Esophagus muscularis mucosa (tissue), 4 donors: ENCODE data around the gene PAX5. TPM values are rescaled to one million over a fixed set of nuclear protein-coding genes. Genes with fewer than 3 reads are reported as not detected.

Source experiments
- DNase-seq: peaks from one replicate; pipeline ENCODE4 v3.0.0-alpha.2; 2017; ENCODE audit errors: extremely low spot score
- H3K27ac ChIP-seq, 4 donors: fragments of 200-600 bp; sonication (generic); replicated peaks in 1 of 4; 1 replicate in 3 of 4; 2 replicates in 1 of 4; pipeline ENCODE4 v1.5.1; 2016 to 2019; ENCODE audit warnings: mild to moderate bottlenecking in 1 of 4
- H3K27me3 ChIP-seq, 4 donors: fragments of 200-600 bp; sonication (generic); one replicate each; pipeline versions ENCODE4 v1.5.1 to v1.6.0; 2016 to 2019
- H3K36me3 ChIP-seq, 4 donors: fragments of 200-600 bp; sonication (generic); one replicate each; pipeline ENCODE4 v1.5.1; 2016 to 2019
- H3K4me1 ChIP-seq, 4 donors: fragments of 200-600 bp; sonication (generic); one replicate each; pipeline ENCODE4 v1.5.1; 2016 to 2019
- H3K4me3 ChIP-seq, 4 donors: fragments of 200-600 bp; sonication (generic); 1 replicate in 2 of 4; 2 replicates in 2 of 4; pipeline ENCODE4 v1.5.1; 2016 to 2019; ENCODE audit warnings: mild to moderate bottlenecking in 4 of 4, moderate library complexity in 1 of 4
- H3K9me3 ChIP-seq, 4 donors: fragments of 200-600 bp; sonication (generic); 1 replicate in 3 of 4; 2 replicates in 1 of 4; pipeline ENCODE4 v1.5.1; 2016 to 2019
- EP300 ChIP-seq: sonication (generic); formaldehyde crosslinking; IDR thresholded peaks from one replicate; pipeline ENCODE4 v1.6.1; 2017; ENCODE audit warnings: antibody characterized with exemption
- POLR2A ChIP-seq: fragments of 450-650 bp; IDR thresholded peaks from one replicate; pipeline ENCODE4 v1.6.1; 2017; ENCODE audit warnings: antibody characterized with exemption, moderate library complexity, mild to moderate bottlenecking, low read depth
- POLR2AphosphoS5 ChIP-seq, 2 donors: sonication (generic); formaldehyde crosslinking; IDR thresholded peaks; one replicate each; pipeline ENCODE4 v1.6.1; 2017; ENCODE audit warnings: antibody characterized with exemption in 2 of 2
- WGBS: methylation state at CpG from one replicate; pipeline ENCODE4 v1.1.5; 2018; 5-methylcytosine and 5-hydroxymethylcytosine counted together
- intact Hi-C: fragments of 100-400 bp; cut with DNase I; formaldehyde crosslinking; loops from one replicate; pipeline ENCODE4 v1.15.1; 2023
- total RNA-seq, 4 donors: library from RNA; depleted of rRNA; stranded (reverse); fragments of >200 nt; gene quantifications; one replicate each; pipeline versions ENCODE4 v1.1.0 to v1.2.1, GENCODE V29; 2016
- TF ChIP-seq, protein P1 (sequence below), 3 experiments: fragments of 200-600 bp in 2 of 3; fragments of 450-650 bp in 1 of 3; sonication (generic) in 2 of 3; IDR thresholded peaks; one replicate each; pipeline ENCODE4 v1.5.1; 2017 to 2019; ENCODE audit warnings: antibody characterized with exemption in 3 of 3, mild to moderate bottlenecking in 2 of 3, moderate library complexity in 1 of 3

The PAX5 gene
- total RNA-seq, 4 donors from 2014 or later = 0.17 TPM; not detected in 3

DNA sequence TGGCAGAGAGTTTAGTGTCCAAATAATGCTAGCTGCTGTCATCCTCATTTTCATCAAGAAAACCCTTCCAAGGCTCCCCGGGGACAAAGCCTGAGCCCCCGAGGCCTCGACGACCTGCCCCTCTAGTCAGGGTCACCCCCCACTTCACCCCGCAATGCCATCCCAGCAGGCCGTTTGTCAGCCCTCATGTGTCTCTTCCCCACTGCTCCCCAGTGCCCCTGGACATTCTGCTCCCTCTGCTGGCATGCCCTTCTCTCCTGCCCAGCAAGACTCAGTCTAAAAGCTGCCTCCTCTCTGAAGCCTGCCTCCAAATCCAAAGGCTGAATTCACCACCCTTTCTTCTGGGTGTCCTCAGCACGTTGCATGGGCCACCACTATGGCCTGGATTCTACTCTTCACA is 59.3 kb downstream of the PAX5 start:
- Histone ChIP-seq H3K27me3 (peaks cover 0 to 44% (median 3%) of the 10 kb centered on the region in 4 donors), H3K36me3 (no peaks in the 10 kb centered on the region), H3K9me3 (no peaks in the 10 kb centered on the region), H3K4me3 (no peak overlapping the region), H3K27ac (no peak overlapping the region), H3K4me1 (no peaks in the 10 kb centered on the region)
- no peak for DNase-seq
- intact Hi-C loops = no loop called here
- 51% methylated on average over 7 of the region's 7 CpGs for WGBS
- TF ChIP-seq, protein P1, sequence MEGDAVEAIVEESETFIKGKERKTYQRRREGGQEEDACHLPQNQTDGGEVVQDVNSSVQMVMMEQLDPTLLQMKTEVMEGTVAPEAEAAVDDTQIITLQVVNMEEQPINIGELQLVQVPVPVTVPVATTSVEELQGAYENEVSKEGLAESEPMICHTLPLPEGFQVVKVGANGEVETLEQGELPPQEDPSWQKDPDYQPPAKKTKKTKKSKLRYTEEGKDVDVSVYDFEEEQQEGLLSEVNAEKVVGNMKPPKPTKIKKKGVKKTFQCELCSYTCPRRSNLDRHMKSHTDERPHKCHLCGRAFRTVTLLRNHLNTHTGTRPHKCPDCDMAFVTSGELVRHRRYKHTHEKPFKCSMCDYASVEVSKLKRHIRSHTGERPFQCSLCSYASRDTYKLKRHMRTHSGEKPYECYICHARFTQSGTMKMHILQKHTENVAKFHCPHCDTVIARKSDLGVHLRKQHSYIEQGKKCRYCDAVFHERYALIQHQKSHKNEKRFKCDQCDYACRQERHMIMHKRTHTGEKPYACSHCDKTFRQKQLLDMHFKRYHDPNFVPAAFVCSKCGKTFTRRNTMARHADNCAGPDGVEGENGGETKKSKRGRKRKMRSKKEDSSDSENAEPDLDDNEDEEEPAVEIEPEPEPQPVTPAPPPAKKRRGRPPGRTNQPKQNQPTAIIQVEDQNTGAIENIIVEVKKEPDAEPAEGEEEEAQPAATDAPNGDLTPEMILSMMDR (IDR thresholded peaks at IDR 0.05) = no peak
- TF ChIP-seq POLR2AphosphoS5 (IDR thresholded peaks at IDR 0.05) = no peak
- TF ChIP-seq POLR2A = no peak
- TF ChIP-seq EP300 = no peak

DNA sequence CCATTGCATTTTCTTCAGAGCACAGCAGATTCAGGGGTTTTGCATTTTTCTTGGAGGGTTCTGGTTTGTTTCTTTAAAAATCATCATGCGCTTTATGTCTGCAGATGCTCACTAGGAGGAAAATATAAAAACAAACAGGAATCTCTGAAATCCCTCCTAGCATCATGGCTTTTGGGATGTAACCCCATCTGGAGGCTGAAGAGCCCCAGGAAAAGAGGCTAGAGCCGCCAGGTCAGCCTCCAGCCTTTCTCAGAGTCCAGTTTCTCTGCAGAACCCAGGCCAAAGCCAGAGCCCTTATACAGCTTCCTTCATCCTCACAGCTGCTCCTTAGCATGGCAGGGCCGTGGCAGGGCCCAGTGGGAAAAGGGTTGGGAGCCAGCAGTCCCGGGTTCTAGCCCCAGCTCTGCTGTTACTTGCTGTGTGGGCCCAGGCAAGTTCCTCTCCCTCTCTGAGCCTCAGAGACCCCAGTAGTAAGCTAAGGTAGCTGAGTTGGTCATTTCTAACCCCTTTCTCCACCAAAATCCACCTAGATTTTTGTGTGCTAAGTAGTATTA is 62.1 kb downstream of the PAX5 start:
- Histone ChIP-seq H3K36me3 (no peaks in the 10 kb centered on the region), H3K4me1 (no peaks in the 10 kb centered on the region), H3K27me3 (peaks cover 0 to 26% (median 0%) of the 10 kb centered on the region in 4 donors), H3K9me3 (no peaks in the 10 kb centered on the region), H3K4me3 (no peak overlapping the region), H3K27ac (no peak overlapping the region)
- intact Hi-C loops = no loop called here
- TF ChIP-seq, protein P1 (IDR thresholded peaks at IDR 0.05) = no peak
- TF ChIP-seq EP300 (no peak), POLR2AphosphoS5 (IDR thresholded peaks at IDR 0.05) (no peak), POLR2A (no peak)
- WGBS = 83% methylated on average over 3 of the region's 4 CpGs
- no peak for DNase-seq

DNA sequence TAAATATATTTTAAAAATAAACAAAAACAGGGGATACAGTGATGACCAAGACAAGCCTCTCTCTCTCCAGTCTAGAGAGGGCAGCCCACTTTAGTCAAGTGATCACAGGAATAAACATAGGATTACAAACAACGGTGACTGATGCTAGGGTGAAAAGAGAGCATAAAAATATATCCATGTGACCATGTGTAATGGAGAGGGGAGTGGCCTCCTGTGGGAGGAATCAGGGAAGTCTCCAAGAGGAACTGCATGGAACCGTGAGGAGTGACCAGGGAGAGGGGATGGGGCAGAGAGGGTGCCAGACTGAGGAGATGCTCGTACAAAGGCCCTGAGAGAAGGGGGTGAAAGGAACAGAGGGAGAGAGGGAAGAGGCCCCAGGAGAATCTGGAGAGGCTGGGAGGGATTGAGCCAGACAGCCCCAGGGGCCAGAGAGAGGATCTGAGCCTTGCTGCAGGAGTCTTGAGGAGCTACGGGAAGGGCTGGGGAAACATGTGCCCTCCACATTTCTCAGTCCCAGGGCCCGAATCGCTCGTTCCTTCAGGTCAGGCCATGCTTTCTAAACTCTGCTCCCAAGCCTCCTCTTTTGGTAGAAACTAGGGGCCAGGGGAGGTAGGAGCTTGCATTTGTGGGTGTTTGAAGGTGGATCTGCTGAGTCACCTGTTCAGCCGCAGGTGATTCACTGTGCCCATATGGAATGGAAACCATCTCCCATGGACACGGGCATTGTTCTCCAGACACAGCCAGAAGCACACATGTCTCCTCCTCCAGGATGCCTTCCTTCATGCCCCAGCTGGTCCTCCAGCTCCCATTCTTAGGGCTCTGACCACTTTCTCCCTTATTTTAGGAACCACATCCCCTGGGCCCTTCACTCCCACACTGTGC is 63.8 kb downstream of the PAX5 start:
- H3K4me3 ChIP-seq = no peak overlapping the region
- H3K27ac ChIP-seq = no peak overlapping the region
- peaks cover 0 to 9% (median 0%) of the 10 kb centered on the region in 4 donors for H3K27me3 ChIP-seq
- no peaks in the 10 kb centered on the region for H3K4me1 ChIP-seq
- H3K36me3 ChIP-seq = no peaks in the 10 kb centered on the region
- TF ChIP-seq POLR2A (no peak), EP300 (no peak), POLR2AphosphoS5 (IDR thresholded peaks at IDR 0.05) (no peak)
- TF ChIP-seq, protein P1 (IDR thresholded peaks at IDR 0.05) = no peak
- DNase-seq = no peak
- WGBS = 62% methylated on average over 9 of the region's 9 CpGs
- intact Hi-C loops = no loop called here
- no peaks in the 10 kb centered on the region for H3K9me3 ChIP-seq

DNA sequence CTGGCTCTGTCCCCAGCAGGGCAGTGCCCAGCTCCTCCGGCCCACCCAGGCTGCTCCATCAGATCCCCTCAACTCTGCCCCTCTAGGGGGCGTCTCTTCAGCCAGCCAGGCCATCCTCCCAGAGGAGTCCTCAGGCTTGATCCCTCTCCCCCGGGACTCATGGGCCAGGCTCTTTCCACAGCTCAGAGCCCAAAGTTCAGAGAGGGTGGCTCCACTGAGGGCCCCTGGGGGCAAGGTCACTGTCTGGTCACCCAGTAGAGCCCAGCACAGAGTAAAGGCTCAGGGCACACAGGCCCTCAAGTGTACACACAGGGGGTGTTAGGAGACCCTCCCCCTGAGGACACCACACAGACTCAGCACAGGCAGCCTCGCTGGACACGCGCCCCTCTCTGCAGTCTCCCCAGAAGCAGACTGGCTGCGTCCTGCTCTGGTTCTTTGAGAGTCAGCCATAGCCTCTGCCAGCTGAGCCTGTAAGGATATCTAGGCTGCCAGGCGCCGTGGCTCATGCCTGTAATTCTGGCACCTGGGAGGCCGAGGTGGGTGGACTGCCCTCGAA is 64.8 kb downstream of the PAX5 start:
- intact Hi-C loops = no loop called here
- TF ChIP-seq POLR2AphosphoS5 (IDR thresholded peaks at IDR 0.05) = no peak
- no peak for TF ChIP-seq EP300
- TF ChIP-seq, protein P1 (IDR thresholded peaks at IDR 0.05) = no peak
- TF ChIP-seq POLR2A = no peak
- Histone ChIP-seq H3K4me1 (no peaks in the 10 kb centered on the region), H3K9me3 (no peaks in the 10 kb centered on the region), H3K27ac (no peak overlapping the region), H3K4me3 (no peak overlapping the region), H3K27me3 (peaks cover 0 to 3% (median 0%) of the 10 kb centered on the region in 4 donors), H3K36me3 (no peaks in the 10 kb centered on the region)
- WGBS = 54% methylated on average over 4 of the region's 11 CpGs
- no peak for DNase-seq
